HepG2 (cell line): ENCODE measurements around the gene DTX4. TPM values are rescaled to one million over a fixed set of nuclear protein-coding genes. Genes with fewer than 3 reads are reported as not detected.

ENCODE experiments used
- ATAD3A ChIP-seq: sonication (generic); formaldehyde crosslinking; IDR thresholded peaks from 2 replicates; pipeline ENCODE4 v1.4.0; 2020; ENCODE audit warnings: missing genetic modification reagents
- BRD4 ChIP-seq: sonication (generic); formaldehyde crosslinking; IDR thresholded peaks from 2 replicates; pipeline ENCODE4 v1.4.0; 2020; ENCODE audit warnings: missing genetic modification reagents
- ERF ChIP-seq: IDR thresholded peaks from 2 replicates; pipeline ENCODE4 v1.6.1; 2018; ENCODE audit warnings: missing biosample characterization, missing genetic modification reagents
- GLI4 ChIP-seq: sonication (generic); formaldehyde crosslinking; IDR thresholded peaks from 2 replicates; pipeline ENCODE4 v1.5.1; 2020; ENCODE audit warnings: missing genetic modification reagents, mild to moderate bottlenecking, moderate library complexity, borderline replicate concordance
- KLF6 ChIP-seq: IDR thresholded peaks from 2 replicates; pipeline ENCODE4 v1.8.0; 2016; ENCODE audit warnings: missing biosample characterization, missing genetic modification reagents
- KMT2A ChIP-seq: sonication (generic); formaldehyde crosslinking; IDR thresholded peaks from 2 replicates; pipeline ENCODE4 v1.4.0; 2020; ENCODE audit warnings: missing genetic modification reagents
- NAIF1 ChIP-seq: sonication (generic); formaldehyde crosslinking; IDR thresholded peaks from 2 replicates; pipeline ENCODE4 v1.5.0; 2020; ENCODE audit warnings: mild to moderate bottlenecking, missing genetic modification reagents, borderline replicate concordance
- PRMT3 ChIP-seq: sonication (generic); formaldehyde crosslinking; IDR thresholded peaks from 2 replicates; pipeline ENCODE4 v1.8.1; 2022; ENCODE audit warnings: low read depth, mild to moderate bottlenecking, moderate library complexity, missing genetic modification reagents, borderline replicate concordance
- SAP130 ChIP-seq: IDR thresholded peaks from 2 replicates; pipeline ENCODE4 v1.6.1; 2016; ENCODE audit warnings: low read depth
- ZFP36 ChIP-seq: fragments of 150-350 bp; IDR thresholded peaks from 2 replicates; pipeline ENCODE4 v1.6.1; 2018; ENCODE audit warnings: borderline replicate concordance, low read length, low read depth; ENCODE audit not compliant: partially characterized antibody
- ZFP36L2 ChIP-seq: sonication (generic); formaldehyde crosslinking; IDR thresholded peaks from 2 replicates; pipeline ENCODE4 v1.4.0; 2020; ENCODE audit warnings: missing genetic modification reagents
- ZNF44 ChIP-seq: sonication (generic); formaldehyde crosslinking; IDR thresholded peaks from 2 replicates; pipeline ENCODE4 v1.5.1; 2020; ENCODE audit warnings: mild to moderate bottlenecking, missing genetic modification reagents
- ZNF703 ChIP-seq: sonication (generic); formaldehyde crosslinking; IDR thresholded peaks from 2 replicates; pipeline ENCODE4 v1.5.1; 2020; ENCODE audit warnings: missing genetic modification reagents, mild to moderate bottlenecking, moderate library complexity, borderline replicate concordance
- ZNF777 ChIP-seq: sonication (generic); formaldehyde crosslinking; IDR thresholded peaks from 2 replicates; pipeline ENCODE4 v1.4.0; 2020; ENCODE audit warnings: missing genetic modification reagents
- ZSCAN20 ChIP-seq: sonication (generic); formaldehyde crosslinking; IDR thresholded peaks from 2 replicates; pipeline ENCODE4 v1.4.0; 2020; ENCODE audit warnings: missing genetic modification reagents, mild to moderate bottlenecking, borderline replicate concordance
- ZSCAN25 ChIP-seq: sonication (generic); formaldehyde crosslinking; IDR thresholded peaks from 2 replicates; pipeline ENCODE4 v1.8.0; 2022; ENCODE audit warnings: mild to moderate bottlenecking, missing genetic modification reagents
- polyA plus RNA-seq, 8 experiments: library from polyadenylated mRNA; depleted of rRNA in 3 of 8; stranded (reverse) in 7 of 8; unstranded in 1 of 8; fragments of >200 nt; fragmentation: Illumina TruSeq in 4 of 8; extraction: Trizol in 4 of 8; gene quantifications; 2 replicates each; pipeline versions ENCODE4 v1.2.1 to v1.2.3, GENCODE V29; 2011 to 2016; ENCODE audit warnings: low read depth in 4 of 8, missing spikeins in 1 of 8, mixed read lengths in 1 of 8; ENCODE audit not compliant: insufficient read depth in 1 of 8
- total RNA-seq, 5 experiments: library from RNA; depleted of rRNA; stranded (reverse); fragments of >200 nt; fragmentation: Illumina TruSeq; extraction: Trizol; gene quantifications; 2 replicates each; pipeline ENCODE4 v1.2.3, GENCODE V29; 2016; ENCODE audit warnings: low read depth in 1 of 5
- TF ChIP-seq, protein P1 (sequence below): IDR thresholded peaks from 2 replicates; pipeline ENCODE4 v1.6.1; 2016; ENCODE audit warnings: missing genetic modification reagents, missing compliant biosample characterization
- TF ChIP-seq, protein P2 (sequence below): sonication (generic); formaldehyde crosslinking; IDR thresholded peaks from 2 replicates; pipeline ENCODE4 v1.5.0; 2020; ENCODE audit warnings: missing genetic modification reagents
- TF ChIP-seq, protein P3 (sequence below): sonication (generic); formaldehyde crosslinking; IDR thresholded peaks from 2 replicates; pipeline ENCODE4 v1.5.1; 2020; ENCODE audit warnings: missing genetic modification reagents, mild to moderate bottlenecking, borderline replicate concordance
- TF ChIP-seq, protein P4 (sequence below): sonication (generic); formaldehyde crosslinking; IDR thresholded peaks from 2 replicates; pipeline ENCODE4 v1.5.1; 2020; ENCODE audit warnings: mild to moderate bottlenecking, moderate library complexity, missing genetic modification reagents
- TF ChIP-seq, protein P5 (sequence below): sonication (generic); formaldehyde crosslinking; IDR thresholded peaks from 2 replicates; pipeline ENCODE4 v1.5.0; 2020; ENCODE audit warnings: missing genetic modification reagents
- TF ChIP-seq, protein P6 (sequence below): sonication (generic); formaldehyde crosslinking; conservative IDR thresholded peaks from 2 replicates; pipeline ENCODE4 v1.8.0; 2022; ENCODE audit warnings: low read depth, missing genetic modification reagents

DTX4 gene
- total and polyA plus RNA-seq, 2 of the 13 experiments (the other 11 are each of a cell fraction or from before 2014, with no cell fraction given), result 0.67 to 5.6 TPM

DNA sequence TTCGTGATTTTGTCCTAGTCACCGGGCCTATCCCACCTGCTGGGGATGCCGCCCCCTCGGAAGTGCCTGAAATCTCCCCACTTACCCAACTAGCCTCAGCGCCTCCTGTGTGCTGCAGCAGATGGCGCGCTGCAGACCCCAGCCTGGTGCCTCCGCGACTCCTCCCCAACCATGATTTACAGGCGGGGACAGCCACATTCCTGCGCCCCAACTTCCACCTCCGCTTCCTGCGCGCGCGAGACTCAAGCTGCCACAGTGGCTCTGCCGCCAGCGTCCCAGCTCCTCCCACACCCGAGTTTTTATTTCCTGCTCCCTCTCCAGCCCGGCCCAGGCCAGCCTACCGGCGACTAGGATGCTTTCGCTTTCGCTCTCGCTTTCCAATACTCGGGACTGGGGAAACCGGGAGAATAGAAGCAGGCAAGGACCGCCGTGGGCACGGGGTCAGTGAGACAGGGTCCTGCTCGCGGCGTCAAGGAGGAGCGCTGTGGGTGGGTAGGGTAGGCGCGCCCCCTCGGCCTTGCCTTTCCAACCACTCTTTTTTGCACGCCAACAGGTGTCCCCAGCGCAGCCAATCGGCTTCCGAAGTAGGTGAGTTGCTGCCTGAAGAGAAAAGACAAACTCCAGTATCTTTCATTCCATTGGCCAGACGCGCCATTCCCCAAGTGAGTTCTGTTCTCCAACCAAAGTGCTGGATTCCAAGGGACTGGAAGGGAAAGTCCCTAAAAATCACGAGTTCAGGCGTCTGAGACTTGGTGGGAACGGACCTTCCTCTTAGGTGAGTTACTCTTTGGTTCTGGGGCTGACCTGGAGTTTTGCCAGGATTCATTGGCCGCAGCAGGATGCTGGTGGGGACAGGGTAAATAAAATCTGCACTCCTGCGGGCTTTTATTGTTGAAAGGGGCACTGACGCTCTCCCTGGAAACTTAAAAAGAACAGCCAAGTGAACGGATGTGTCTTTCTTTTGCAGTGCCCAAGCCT, 29.1 kb upstream of the DTX4 start, which contains the start of gene FAM111A (continued):
- TF ChIP-seq ZSCAN20 (CRISPR knock-in tag) (no peak), ZNF777 (peak; percentile 87), SAP130 (peak; percentile 72), NAIF1 (CRISPR knock-in tag) (no peak), PRMT3 (CRISPR knock-in tag) (no peak), ZFP36 (no peak), BRD4 (CRISPR knock-in tag) (no peak), ZNF703 (CRISPR knock-in tag) (no peak), GLI4 (CRISPR knock-in tag) (no peak), ZSCAN25 (no peak), KLF6 (no peak), ERF (CRISPR knock-in tag) (0 out of 2 replicates have a peak, but pooled peaks have one; percentile 12), KMT2A (peak; percentile 88), ZFP36L2 (CRISPR knock-in tag) (no peak), ATAD3A (CRISPR knock-in tag) (no peak), ZNF44 (CRISPR knock-in tag) (no peak)
- TF ChIP-seq, protein P1, sequence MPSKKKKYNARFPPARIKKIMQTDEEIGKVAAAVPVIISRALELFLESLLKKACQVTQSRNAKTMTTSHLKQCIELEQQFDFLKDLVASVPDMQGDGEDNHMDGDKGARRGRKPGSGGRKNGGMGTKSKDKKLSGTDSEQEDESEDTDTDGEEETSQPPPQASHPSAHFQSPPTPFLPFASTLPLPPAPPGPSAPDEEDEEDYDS (CRISPR knock-in tag), result no peak
- TF ChIP-seq, protein P2, sequence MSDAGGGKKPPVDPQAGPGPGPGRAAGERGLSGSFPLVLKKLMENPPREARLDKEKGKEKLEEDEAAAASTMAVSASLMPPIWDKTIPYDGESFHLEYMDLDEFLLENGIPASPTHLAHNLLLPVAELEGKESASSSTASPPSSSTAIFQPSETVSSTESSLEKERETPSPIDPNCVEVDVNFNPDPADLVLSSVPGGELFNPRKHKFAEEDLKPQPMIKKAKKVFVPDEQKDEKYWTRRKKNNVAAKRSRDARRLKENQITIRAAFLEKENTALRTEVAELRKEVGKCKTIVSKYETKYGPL (CRISPR knock-in tag), result no peak
- TF ChIP-seq, protein P3, sequence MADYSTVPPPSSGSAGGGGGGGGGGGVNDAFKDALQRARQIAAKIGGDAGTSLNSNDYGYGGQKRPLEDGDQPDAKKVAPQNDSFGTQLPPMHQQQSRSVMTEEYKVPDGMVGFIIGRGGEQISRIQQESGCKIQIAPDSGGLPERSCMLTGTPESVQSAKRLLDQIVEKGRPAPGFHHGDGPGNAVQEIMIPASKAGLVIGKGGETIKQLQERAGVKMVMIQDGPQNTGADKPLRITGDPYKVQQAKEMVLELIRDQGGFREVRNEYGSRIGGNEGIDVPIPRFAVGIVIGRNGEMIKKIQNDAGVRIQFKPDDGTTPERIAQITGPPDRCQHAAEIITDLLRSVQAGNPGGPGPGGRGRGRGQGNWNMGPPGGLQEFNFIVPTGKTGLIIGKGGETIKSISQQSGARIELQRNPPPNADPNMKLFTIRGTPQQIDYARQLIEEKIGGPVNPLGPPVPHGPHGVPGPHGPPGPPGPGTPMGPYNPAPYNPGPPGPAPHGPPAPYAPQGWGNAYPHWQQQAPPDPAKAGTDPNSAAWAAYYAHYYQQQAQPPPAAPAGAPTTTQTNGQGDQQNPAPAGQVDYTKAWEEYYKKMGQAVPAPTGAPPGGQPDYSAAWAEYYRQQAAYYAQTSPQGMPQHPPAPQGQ (CRISPR knock-in tag), result no peak
- TF ChIP-seq, protein P4, sequence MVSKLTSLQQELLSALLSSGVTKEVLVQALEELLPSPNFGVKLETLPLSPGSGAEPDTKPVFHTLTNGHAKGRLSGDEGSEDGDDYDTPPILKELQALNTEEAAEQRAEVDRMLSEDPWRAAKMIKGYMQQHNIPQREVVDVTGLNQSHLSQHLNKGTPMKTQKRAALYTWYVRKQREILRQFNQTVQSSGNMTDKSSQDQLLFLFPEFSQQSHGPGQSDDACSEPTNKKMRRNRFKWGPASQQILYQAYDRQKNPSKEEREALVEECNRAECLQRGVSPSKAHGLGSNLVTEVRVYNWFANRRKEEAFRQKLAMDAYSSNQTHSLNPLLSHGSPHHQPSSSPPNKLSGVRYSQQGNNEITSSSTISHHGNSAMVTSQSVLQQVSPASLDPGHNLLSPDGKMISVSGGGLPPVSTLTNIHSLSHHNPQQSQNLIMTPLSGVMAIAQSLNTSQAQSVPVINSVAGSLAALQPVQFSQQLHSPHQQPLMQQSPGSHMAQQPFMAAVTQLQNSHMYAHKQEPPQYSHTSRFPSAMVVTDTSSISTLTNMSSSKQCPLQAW (CRISPR knock-in tag), result no peak; the same call in 1 of the 2 replicates
- TF ChIP-seq, protein P5, sequence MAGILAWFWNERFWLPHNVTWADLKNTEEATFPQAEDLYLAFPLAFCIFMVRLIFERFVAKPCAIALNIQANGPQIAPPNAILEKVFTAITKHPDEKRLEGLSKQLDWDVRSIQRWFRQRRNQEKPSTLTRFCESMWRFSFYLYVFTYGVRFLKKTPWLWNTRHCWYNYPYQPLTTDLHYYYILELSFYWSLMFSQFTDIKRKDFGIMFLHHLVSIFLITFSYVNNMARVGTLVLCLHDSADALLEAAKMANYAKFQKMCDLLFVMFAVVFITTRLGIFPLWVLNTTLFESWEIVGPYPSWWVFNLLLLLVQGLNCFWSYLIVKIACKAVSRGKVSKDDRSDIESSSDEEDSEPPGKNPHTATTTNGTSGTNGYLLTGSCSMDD (CRISPR knock-in tag), result no peak
- TF ChIP-seq, protein P6, sequence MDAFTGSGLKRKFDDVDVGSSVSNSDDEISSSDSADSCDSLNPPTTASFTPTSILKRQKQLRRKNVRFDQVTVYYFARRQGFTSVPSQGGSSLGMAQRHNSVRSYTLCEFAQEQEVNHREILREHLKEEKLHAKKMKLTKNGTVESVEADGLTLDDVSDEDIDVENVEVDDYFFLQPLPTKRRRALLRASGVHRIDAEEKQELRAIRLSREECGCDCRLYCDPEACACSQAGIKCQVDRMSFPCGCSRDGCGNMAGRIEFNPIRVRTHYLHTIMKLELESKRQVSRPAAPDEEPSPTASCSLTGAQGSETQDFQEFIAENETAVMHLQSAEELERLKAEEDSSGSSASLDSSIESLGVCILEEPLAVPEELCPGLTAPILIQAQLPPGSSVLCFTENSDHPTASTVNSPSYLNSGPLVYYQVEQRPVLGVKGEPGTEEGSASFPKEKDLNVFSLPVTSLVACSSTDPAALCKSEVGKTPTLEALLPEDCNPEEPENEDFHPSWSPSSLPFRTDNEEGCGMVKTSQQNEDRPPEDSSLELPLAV (CRISPR knock-in tag), result no peak
